GM12891 (cell line): Measurements from ENCODE around the gene SERPINI1.

Experiments used
- PAX5 ChIP-seq: IDR thresholded peaks from 2 replicates; pipeline ENCODE4 v1.6.1; 2011; ENCODE audit warnings: low read length, moderate library complexity, mild to moderate bottlenecking; ENCODE audit not compliant: insufficient read depth, severe bottlenecking
- POLR2A ChIP-seq: IDR thresholded peaks from 2 replicates; pipeline ENCODE4 v1.6.1; 2011; ENCODE audit warnings: low read depth, low read length, control low read depth
- POLR2AphosphoS5 ChIP-seq: IDR thresholded peaks from 2 replicates; pipeline ENCODE4 v1.6.1; 2011; ENCODE audit warnings: low read depth, low read length, control low read depth
- POU2F2 ChIP-seq: IDR thresholded peaks from 2 replicates; pipeline ENCODE4 v1.6.1; 2011; ENCODE audit warnings: low read depth, mild to moderate bottlenecking, control low read depth, low read length, moderate library complexity
- SPI1 ChIP-seq: IDR thresholded peaks from 2 replicates; pipeline ENCODE4 v1.6.1; 2011; ENCODE audit warnings: low read depth, low read length, control low read depth
- TAF1 ChIP-seq: IDR thresholded peaks from 2 replicates; pipeline ENCODE4 v1.6.1; 2011; ENCODE audit warnings: low read depth, low read length, control low read depth

DNA sequence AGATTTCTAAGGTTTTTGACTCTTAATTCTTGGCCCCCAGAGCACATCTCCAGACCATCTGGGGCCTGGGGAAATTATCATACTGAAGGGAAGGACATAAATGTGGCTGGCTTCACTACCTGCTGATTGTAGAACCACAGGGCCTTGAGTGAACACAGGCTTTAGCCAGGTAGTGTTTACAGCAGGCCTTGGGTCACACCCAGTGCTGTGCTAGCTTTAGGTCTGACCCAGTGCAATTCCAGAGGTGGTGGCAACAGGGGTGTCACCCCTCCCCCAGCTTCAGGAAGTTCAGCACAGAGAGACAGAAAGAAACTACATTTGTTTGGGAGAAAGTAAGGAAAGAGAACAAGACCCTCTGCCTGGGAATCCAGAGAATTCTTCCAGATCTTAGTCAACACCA, 25.0 kb upstream of the SERPINI1 start:
- TF ChIP-seq POLR2A: no peak
- TF ChIP-seq POLR2AphosphoS5: no peak
- TF ChIP-seq PAX5: no peak
- TF ChIP-seq POU2F2: no peak
- TF ChIP-seq SPI1: no peak
- no peak for TF ChIP-seq TAF1
